HG03460 (cell line): ENCODE results near the gene ACTN4.

Source experiments
- ATAC-seq: cut with Tn5 transposase; IDR thresholded peaks from one replicate; pipeline ENCODE4 v1.9.1; 2021; ENCODE audit not compliant: unreplicated experiment

The ACTN4 gene

GRCh38 chr19:38693380-38694223, 46.2 kb downstream of the ACTN4 start:
- peak; percentile 57 for ATAC-seq

GRCh38 chr19:38695317-38695683, 47.9 kb downstream of the ACTN4 start:
- no peak for ATAC-seq

GRCh38 chr19:38695832-38696728, 48.6 kb downstream of the ACTN4 start:
- no peak for ATAC-seq

- ATAC-seq, result no peak
These were observed 49.2 kb downstream of the ACTN4 start for GRCh38 chr19:38696729-38697055.

GRCh38 chr19:38697197-38697596, 49.7 kb downstream of the ACTN4 start:
- no peak for ATAC-seq

- no peak for ATAC-seq
These were observed 50.2 kb downstream of the ACTN4 start for GRCh38 chr19:38697641-38698071.

GRCh38 chr19:38698225-38699026, 51.0 kb downstream of the ACTN4 start:
- ATAC-seq, result no peak

GRCh38 chr19:38699027-38699346, 51.5 kb downstream of the ACTN4 start:
- no peak for ATAC-seq

- no peak for ATAC-seq
These were observed 52.3 kb downstream of the ACTN4 start for GRCh38 chr19:38699647-38700349.

- ATAC-seq, result no peak
These were observed 53.0 kb downstream of the ACTN4 start for GRCh38 chr19:38700350-38700901.

- no peak for ATAC-seq
These were observed 53.5 kb downstream of the ACTN4 start for GRCh38 chr19:38700902-38701454.

- no peak for ATAC-seq
These were observed 54.1 kb downstream of the ACTN4 start for GRCh38 chr19:38701455-38702063.

- ATAC-seq, result no peak
These were observed 54.8 kb downstream of the ACTN4 start for GRCh38 chr19:38702278-38702677.

- no peak for ATAC-seq
These were observed 56.1 kb downstream of the ACTN4 start for GRCh38 chr19:38703509-38703908.

GRCh38 chr19:38704488-38705026, 57.1 kb downstream of the ACTN4 start:
- no peak for ATAC-seq

GRCh38 chr19:38705197-38706019, 58.0 kb downstream of the ACTN4 start:
- ATAC-seq, result no peak

- ATAC-seq, result no peak
These were observed 59.5 kb downstream of the ACTN4 start for GRCh38 chr19:38706792-38707511.

- no peak for ATAC-seq
These were observed 60.2 kb downstream of the ACTN4 start for GRCh38 chr19:38707512-38708114.
